GM19372 (cell line): Measurements from ENCODE around the gene OXLD1.
A peak's percentile ranks its signal among the peaks of the same experiment; 100 is the strongest.

ENCODE experiments used
- ATAC-seq: cut with Tn5 transposase; IDR thresholded peaks from one replicate; pipeline ENCODE4 v1.9.1; 2021; ENCODE audit warnings: mild to moderate bottlenecking, low read depth, moderate library complexity; ENCODE audit not compliant: unreplicated experiment

The OXLD1 gene

DNA sequence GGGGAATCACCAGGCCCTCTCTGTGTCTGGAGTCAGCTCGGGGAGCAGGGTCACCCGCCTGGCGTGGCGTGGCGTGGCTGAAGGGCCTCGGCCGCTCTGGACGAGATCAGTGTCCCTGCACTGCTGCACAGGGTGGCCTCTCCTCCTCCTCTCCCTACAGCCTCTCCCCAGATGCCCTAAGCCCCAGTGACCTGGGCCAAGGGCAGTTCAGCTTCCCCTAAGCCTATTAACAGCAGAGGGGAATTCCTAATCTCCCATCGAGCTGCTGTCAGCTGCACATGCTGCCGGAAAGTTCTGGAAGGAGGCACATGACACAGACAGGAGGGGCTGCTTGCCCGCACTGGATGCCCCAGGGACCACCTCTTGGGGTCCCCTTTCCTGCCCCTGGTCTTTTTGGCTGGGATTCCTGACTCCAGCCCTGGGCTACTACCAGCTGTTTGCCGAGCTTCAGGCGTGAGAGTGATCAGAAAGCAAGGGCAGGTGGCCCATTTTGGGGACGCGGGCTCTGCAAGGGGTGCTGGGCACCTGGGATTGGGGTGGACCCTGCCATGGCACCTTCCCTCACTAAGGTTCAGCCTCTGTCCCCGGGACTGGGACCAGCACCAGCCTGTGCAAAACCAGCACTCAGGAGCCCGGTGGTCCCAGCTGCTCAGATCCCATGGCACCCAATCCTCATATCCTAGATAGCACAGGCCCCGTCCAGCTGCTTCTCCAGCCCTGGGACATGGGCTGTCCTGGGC is 10.9 kb downstream of the OXLD1 start:
- ATAC-seq = no peak

DNA sequence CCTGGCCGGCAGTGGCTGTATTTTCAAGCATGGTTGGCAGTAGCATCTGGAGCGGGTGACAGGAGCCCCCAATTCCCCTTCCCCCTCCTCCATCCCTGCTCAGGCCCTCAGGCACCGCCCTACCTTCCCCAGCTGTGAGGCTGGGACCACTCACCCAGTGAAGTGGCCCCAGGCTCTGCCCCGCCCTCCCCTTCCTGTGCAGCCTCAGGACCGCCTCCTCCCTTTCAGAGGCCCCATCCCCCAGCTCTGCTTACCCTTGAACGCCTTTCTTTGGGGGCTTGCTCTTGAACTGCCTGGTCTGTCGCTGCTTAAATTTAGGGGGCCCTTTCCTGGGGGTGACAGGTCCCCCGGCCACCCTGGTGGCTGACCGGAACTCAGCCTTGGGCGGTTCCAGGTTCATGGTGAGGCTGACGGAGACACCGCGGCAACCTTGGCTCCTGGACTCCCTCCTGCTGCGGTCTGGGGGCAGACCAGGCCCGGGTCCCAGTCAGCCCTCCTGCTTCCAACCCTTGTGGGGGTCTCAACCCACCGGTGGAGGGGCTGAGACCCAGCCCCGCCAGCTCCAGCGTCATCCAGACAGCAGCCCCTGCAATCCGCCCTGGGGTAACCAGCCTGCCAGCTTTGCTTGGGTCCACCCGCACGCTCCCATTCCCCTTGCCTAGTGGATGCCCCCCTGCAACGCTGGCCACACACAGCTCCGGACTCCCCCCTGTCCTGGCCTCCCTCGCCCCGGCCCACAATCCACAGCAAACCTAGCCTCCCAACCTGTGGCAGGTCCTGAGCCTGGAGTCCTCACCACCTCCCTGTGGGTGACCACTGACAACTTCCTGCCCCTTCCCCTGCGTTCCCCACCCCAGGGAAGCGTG is 13.3 kb downstream of the OXLD1 start:
- ATAC-seq = no peak

GRCh38 chr17:81651692-81652091 is 14.7 kb downstream of the OXLD1 start:
- ATAC-seq = no peak

DNA sequence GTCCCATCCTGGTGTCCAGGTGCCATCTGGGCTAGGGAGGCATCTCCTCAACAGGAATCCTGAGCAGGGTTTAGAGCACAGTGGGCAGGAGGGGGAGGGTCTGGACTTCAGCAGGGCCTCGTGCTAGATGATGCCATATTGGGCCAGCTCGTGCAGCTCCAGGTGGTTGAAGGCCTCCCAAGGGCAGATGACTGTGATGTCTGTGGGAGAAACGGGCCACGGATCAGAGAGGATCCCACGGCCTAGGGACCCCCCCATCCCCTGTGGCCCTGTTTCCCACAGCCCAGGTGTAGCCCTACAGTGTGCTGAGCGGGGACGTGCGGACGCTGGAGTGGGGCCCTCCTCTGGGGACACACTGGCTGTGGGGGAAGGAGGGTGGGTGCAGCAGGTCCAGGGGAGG is 15.5 kb downstream of the OXLD1 start:
- no peak for ATAC-seq

DNA sequence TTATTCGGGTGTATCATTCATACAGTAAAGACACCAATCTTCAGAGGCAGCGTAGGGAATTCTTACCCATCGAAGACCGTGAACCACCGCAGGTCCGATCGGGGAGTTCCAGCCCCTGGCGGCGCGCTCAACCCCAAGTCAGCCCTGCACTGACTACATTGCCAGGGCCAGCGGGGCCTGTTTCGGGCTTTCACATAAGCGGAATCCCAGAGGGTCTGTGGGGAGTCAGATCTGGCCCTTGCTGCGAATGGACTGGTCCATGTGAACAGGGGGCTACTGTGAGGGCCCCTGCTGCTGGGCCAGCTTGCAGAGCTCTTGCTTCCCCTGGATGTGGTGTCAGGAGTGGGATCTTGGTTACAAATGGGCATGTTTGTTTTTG is 17.7 kb downstream of the OXLD1 start:
- no peak for ATAC-seq

- ATAC-seq = no peak
Measured at GRCh38 chr17:81648013-81648706, 18.2 kb downstream of the OXLD1 start.

DNA sequence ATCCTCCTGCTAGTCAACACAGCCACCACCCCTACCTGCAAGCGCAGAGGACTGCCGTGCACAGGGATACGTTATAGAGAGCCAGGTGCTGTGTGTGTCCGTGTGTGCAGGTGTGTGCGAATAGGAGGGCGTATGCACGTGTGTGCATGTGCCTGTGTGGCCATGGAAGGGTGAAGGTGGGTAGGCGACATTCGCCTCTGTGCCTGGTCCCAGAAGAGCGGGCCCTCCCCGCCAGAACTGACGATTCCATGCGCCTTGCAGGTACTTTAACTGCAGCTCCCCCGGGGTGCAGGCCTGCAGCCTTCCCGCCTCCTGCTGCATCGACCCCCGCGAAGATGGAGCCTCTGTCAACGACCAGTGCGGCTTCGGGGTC is 18.8 kb downstream of the OXLD1 start:
- no peak for ATAC-seq

GRCh38 chr17:81646869-81647600 is 19.4 kb downstream of the OXLD1 start:
- ATAC-seq = no peak

GRCh38 chr17:81644976-81645952 is 21.1 kb downstream of the OXLD1 start:
- ATAC-seq = no peak

GRCh38 chr17:81644496-81644895 is 21.9 kb downstream of the OXLD1 start:
- ATAC-seq = no peak

DNA sequence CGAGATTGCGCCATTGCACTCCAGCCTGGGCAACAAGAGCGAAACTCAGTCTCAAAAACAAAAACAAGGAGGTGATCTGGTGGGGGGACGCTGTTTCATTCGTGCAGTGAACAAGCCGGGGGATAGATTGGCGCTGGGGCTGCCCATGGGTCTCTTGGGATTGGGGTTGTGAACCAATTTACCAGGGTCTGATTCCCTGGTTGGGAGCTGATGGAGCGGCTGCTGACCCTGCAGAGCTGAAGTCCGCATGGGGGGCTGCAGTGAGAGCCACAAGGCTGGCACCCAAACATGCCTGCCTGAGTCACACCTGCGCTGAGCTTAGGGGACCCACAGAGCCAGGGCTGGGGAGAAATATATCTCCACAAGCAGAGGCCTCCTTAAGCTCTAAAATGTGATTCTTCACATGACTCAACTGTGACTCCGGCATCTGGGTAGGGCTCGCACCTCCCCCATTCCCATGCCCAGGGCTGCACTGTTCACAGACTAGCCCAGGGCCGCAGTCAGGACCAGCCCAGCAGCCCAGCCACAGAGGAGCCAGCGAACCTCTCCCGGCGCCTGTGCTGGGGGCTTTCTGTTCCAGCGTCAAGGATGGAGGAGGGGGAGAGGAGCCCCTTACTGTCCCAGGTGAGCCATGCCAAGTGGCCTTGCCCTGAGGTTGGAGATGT is 24.4 kb downstream of the OXLD1 start:
- no peak for ATAC-seq

DNA sequence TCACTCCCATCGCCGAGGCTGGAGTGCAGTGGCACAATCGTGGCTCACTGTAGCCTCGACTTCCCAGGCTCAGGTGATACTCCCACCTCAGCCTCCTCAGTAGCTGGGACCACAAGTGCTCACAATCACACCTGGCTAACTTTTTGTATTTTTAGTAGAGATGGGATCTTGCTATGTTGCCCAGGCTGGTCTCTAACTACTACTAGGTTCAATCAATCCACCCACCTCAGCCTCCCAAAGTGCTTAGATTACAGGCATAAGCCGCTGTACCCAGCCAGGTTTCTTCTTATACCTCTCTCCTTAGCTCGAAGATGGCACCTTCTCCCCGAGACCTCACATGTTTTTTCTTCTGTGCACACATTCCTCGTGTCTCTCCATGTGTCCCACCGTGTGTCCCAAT is 26.4 kb downstream of the OXLD1 start:
- ATAC-seq = no peak

DNA sequence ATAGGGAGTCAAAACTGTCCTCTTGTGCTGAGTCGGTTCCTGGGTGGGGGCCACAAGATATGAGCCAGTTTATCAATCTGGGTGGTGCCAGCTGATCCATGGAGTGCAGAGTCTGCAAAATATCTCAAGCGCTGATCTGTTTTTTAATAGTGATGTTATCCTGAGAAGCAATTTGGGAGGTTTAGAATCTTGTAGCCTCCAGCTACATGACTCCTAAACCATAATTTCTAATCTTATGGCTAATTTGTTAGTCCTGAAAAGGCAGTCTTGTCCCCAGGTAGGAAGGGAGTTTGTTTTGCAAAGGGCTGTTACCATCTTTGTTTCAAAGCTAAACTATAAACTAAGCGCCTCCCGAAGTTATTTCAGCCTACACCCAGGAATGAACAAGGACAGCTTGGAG is 27.7 kb downstream of the OXLD1 start:
- no peak for ATAC-seq

DNA sequence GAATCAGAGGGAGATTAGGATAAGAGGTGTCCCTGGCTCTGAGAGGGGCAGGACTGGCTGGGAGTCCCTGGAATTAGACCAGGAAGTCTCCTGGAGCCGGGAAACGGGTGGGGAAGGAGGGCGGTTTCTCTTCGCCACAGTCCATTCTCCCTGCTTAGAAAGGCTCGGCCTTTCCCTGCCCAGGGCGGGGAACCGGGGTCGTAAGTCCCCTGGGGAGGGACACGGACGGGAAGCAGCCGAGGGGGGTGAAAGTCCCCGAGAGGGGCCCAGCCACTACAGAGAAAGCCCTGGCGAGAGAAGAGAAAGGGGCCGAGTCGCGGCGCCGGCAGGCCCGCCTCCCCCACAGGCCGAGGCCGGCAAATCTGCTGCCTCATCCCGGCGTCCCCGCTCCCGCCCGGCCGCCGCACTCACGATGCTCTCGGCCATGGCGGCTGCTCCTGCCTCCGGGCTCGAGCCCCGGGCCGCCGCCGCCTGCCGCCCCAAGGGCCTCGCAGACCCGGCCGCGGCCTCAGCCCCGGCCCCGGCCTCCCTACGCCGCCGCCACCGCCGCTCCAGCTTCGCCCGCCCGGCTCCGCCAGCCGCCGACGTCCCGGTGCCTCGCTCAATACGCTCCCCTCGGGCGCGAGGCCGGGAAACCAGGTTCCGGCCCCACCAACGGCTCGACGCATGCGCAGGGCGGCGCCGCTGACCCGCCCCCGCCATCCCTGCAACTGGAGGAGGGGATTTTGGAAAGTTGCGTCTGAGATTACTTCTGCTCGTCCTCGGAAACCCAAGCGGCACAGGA is 29.7 kb downstream of the OXLD1 start, which contains the start of the genes NPLOC4 and TSPAN10:
TSS of gene NPLOC4 (minus strand) at position 608 of the 784 bp plus-strand sequence. CDS start at position 426, 182 bp downstream.
TSS of gene TSPAN10 (plus strand) at position 692 of the 784 bp plus-strand sequence. CDS start 5,217 bp downstream, outside the sequence.
- ATAC-seq = peak; percentile 93

GRCh38 chr17:81635973-81636504 is 30.4 kb downstream of the OXLD1 start:
- ATAC-seq = no peak

GRCh38 chr17:81635431-81635830 is 31.0 kb downstream of the OXLD1 start:
- ATAC-seq = no peak

GRCh38 chr17:81631482-81631881 is 34.9 kb downstream of the OXLD1 start:
- no peak for ATAC-seq

DNA sequence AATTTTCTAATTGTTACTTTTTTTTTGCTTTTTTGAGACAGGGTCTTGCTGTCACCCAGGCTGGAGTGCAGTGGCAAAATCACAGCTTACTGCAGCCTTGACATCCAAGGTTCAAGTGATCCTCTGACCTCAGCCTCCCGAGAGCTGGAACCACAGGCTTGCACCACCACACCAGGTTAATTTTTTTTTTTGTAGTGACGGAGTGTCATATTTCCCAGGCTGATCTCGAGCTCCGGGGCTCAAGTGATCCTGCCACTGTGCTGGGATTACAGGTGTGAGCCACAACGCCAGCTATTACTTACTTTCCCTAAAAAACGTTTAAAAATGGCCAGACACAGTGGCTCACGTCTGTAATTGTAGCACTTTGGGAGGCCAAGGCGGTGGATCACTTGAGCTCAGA is 36.1 kb downstream of the OXLD1 start:
- ATAC-seq = no peak
